Measurements from ENCODE around the gene LTBP2.

DNA sequence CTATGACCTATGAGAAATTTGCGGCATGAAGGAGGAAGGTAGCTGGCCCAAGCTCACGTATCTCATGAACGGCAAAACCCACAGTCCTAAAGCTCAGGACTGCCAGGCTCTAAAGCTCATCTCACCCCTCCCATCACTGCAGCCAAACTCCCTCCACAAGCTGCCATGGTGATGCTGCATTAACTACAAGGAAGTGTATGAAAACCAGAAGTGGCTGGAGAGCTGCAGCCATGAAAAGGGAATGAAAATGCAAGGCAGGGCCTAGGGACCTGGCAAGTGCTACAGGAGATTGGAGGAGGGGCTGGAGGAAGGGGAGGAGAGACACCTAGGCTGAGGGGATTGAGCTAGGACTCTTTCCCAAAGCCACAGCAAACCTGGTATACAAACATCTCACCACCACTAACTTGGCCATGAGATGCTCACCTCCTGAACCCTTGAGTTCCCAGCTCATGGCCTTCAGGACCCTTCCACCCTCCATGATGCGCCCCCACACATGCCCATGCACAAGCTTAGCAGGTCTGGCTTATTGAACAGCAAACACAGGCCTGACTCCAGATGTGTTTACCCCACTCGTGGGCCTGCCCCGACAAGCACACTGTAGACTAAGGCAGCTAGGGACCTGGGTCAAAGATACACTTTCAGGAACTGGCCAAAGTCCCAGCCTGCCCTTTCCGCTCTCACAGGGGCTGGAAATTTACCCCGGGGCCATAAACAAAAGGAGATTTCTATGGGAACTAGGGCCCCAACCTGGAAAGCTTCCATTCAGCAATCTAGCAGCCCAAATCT lies 42.0 kb downstream of the LTBP2 start:
- no peak for TF ChIP-seq POLR2AphosphoS5 (IDR thresholded peaks at IDR 0.05; ENCODE audit: low read depth, low read length)
- no peak for TF ChIP-seq POLR2A (IDR thresholded peaks at IDR 0.05; ENCODE audit: low read depth, low read length)
- no peak for TF ChIP-seq TAF1 (IDR thresholded peaks at IDR 0.05; ENCODE audit: borderline replicate concordance, low read depth, low read length)

All from GM12892 (cell line).